ENCODE data around the gene SHISAL1. TPM values are rescaled to one million over a fixed set of nuclear protein-coding genes. Genes with fewer than 3 reads are reported as not detected.

Gene SHISAL1
- total RNA-seq, 1 donor from 2014 or later, result 0.58 TPM

- Mint-ChIP-seq H3K9me3 (no peaks in the 10 kb centered on the region), H3K36me3 (no peaks in the 10 kb centered on the region), H3K4me3 (no peak overlapping the region), H3K27ac (no peak overlapping the region), H3K4me1 (peaks cover 4% of the 10 kb centered on the region), H3K27me3 (ENCODE audit: low read depth) (peaks cover 20% of the 10 kb centered on the region)
- TF ChIP-seq, protein P1, sequence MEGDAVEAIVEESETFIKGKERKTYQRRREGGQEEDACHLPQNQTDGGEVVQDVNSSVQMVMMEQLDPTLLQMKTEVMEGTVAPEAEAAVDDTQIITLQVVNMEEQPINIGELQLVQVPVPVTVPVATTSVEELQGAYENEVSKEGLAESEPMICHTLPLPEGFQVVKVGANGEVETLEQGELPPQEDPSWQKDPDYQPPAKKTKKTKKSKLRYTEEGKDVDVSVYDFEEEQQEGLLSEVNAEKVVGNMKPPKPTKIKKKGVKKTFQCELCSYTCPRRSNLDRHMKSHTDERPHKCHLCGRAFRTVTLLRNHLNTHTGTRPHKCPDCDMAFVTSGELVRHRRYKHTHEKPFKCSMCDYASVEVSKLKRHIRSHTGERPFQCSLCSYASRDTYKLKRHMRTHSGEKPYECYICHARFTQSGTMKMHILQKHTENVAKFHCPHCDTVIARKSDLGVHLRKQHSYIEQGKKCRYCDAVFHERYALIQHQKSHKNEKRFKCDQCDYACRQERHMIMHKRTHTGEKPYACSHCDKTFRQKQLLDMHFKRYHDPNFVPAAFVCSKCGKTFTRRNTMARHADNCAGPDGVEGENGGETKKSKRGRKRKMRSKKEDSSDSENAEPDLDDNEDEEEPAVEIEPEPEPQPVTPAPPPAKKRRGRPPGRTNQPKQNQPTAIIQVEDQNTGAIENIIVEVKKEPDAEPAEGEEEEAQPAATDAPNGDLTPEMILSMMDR (IDR thresholded peaks at IDR 0.05; ENCODE audit: unreplicated experiment), result no peak
- no peak for DNase-seq (ENCODE audit: low spot score in 2 of 2, unreplicated experiment in 2 of 2)
These were observed 28.0 kb downstream of the SHISAL1 start for GRCh38 chr22:44284711-44285110.

DNA sequence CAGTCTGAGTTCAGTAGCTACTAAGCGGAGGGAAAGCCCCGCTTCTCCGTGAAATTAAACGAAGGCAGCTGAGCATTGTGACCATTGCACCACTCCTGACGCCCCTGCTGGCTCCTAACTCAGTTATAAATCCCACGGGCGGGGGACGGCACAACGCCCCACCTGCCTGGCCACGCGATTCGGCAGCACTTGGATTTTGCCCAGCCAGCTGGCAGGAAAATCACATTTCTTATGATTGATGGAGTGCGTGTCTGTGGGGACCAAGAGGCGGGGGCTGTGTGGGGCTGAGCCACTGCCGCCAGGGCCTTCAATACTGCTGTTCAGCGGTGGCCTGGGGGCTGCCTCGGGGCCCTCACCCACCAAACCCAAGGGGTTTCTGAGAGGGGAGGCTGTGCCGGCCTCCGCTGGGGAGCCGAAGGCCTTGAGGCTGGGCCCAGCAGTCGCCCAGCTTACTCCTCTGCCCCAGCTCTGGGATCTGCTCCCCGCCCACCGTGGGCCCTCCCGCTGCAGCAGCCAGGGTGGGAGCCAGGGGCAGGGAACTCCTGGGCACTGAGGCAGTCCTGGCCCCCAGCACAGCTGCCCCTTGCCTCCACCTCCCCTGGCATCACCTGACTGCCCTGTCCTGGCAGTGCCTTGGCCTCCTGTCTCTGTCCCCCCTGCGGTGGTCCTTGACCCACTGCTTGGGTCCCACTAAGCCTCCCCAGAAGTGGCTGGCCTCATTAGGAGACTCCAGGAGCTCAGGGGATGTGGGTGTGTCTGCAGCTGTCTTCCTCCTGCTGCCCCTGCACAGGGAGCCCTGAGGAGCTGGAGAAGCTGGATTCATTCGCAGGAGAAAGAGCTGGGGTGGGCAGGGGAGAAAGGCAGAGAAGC is 30.7 kb downstream of the SHISAL1 start:
- TF ChIP-seq, protein P1 (IDR thresholded peaks at IDR 0.05; ENCODE audit: unreplicated experiment), result no peak
- Mint-ChIP-seq H3K36me3 (no peaks in the 10 kb centered on the region), H3K4me1 (no peaks in the 10 kb centered on the region), H3K27ac (no peak overlapping the region), H3K27me3 (ENCODE audit: low read depth) (peaks cover 26% of the 10 kb centered on the region), H3K9me3 (no peaks in the 10 kb centered on the region), H3K4me3 (no peak overlapping the region)
- no peak for DNase-seq (ENCODE audit: low spot score in 2 of 2, unreplicated experiment in 2 of 2)

- Mint-ChIP-seq H3K4me1 (no peaks in the 10 kb centered on the region), H3K27ac (no peak overlapping the region), H3K36me3 (no peaks in the 10 kb centered on the region), H3K9me3 (no peaks in the 10 kb centered on the region), H3K4me3 (no peak overlapping the region), H3K27me3 (ENCODE audit: low read depth) (peaks cover 37% of the 10 kb centered on the region)
- TF ChIP-seq, protein P1 (IDR thresholded peaks at IDR 0.05; ENCODE audit: unreplicated experiment), result no peak
- no peak for DNase-seq (ENCODE audit: low spot score in 2 of 2, unreplicated experiment in 2 of 2)
These were observed 32.0 kb downstream of the SHISAL1 start for GRCh38 chr22:44280665-44281188.

DNA sequence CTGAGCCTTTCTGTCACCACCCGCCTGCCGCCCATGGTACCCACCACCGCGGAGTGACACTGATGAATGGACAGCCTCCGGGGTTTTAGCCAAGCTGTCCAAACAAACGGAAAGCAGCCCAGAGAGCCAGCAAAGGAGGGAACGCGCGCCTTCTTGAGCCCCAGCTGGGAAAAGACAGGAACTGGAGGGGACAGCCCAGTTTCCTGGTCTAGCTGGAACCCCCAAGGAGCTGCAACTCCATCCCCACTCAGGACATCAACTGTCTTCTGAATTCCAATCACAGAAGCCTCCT is 33.7 kb downstream of the SHISAL1 start:
- TF ChIP-seq, protein P1 (IDR thresholded peaks at IDR 0.05; ENCODE audit: unreplicated experiment), result no peak
- Mint-ChIP-seq H3K4me3 (no peak overlapping the region), H3K4me1 (no peaks in the 10 kb centered on the region), H3K36me3 (no peaks in the 10 kb centered on the region), H3K27ac (no peak overlapping the region), H3K9me3 (no peaks in the 10 kb centered on the region), H3K27me3 (ENCODE audit: low read depth) (peaks cover 37% of the 10 kb centered on the region)
- DNase-seq (ENCODE audit: low spot score in 2 of 2, unreplicated experiment in 2 of 2), result no peak

GRCh38 chr22:44278243-44279068 is 34.3 kb downstream of the SHISAL1 start:
- H3K9me3 Mint-ChIP-seq, result no peaks in the 10 kb centered on the region
- TF ChIP-seq, protein P1 (IDR thresholded peaks at IDR 0.05; ENCODE audit: unreplicated experiment), result no peak
- H3K4me3 Mint-ChIP-seq, result no peak overlapping the region
- no peaks in the 10 kb centered on the region for H3K36me3 Mint-ChIP-seq
- no peaks in the 10 kb centered on the region for H3K4me1 Mint-ChIP-seq
- no peak overlapping the region for H3K27ac Mint-ChIP-seq
- H3K27me3 Mint-ChIP-seq (ENCODE audit: low read depth), result peaks cover 39% of the 10 kb centered on the region
- no peak for DNase-seq (ENCODE audit: low spot score in 2 of 2, unreplicated experiment in 2 of 2)

All from mesothelial cell of epicardium (in vitro differentiated cells).